Parathyroid adenoma (tissue), 2 donors: ENCODE measurements around the gene IL1RL2.

Source experiments
- H2AFZ ChIP-seq: fragments of 300-600 bp; sonication (generic); one replicate; pipeline ENCODE4 v1.7.0; 2017; ENCODE audit warnings: antibody characterized with exemption, mild to moderate bottlenecking
- H3K27ac ChIP-seq: fragments of 300-600 bp; sonication (generic); one replicate; pipeline ENCODE4 v1.7.0; 2017
- H3K27me3 ChIP-seq: fragments of 300-600 bp; sonication (generic); one replicate; pipeline ENCODE4 v1.7.0; 2017; ENCODE audit warnings: low read length; ENCODE audit not compliant: control insufficient read depth, insufficient read depth
- H3K36me3 ChIP-seq: fragments of 300-600 bp; sonication (generic); one replicate; pipeline ENCODE4 v1.7.0; 2017; ENCODE audit warnings: low read length; ENCODE audit not compliant: control insufficient read depth, insufficient read depth
- H3K4me1 ChIP-seq: fragments of 300-600 bp; sonication (generic); one replicate; pipeline ENCODE4 v1.7.0; 2017; ENCODE audit warnings: control low read depth
- H3K4me2 ChIP-seq: fragments of 300-600 bp; sonication (generic); one replicate; pipeline ENCODE4 v1.7.0; 2017; ENCODE audit warnings: low read length
- H3K4me3 ChIP-seq: fragments of 300-600 bp; sonication (generic); one replicate; pipeline ENCODE4 v1.7.0; 2017; ENCODE audit warnings: low read depth, low read length
- H3K79me2 ChIP-seq: fragments of 300-600 bp; sonication (generic); one replicate; pipeline ENCODE4 v1.7.0; 2017; ENCODE audit warnings: control low read depth
- H3K9ac ChIP-seq: fragments of 300-600 bp; sonication (generic); one replicate; pipeline ENCODE4 v1.7.0; 2017; ENCODE audit warnings: mild to moderate bottlenecking
- H3K9me3 ChIP-seq: fragments of 300-600 bp; sonication (generic); one replicate; pipeline ENCODE4 v1.7.0; 2017; ENCODE audit warnings: low read length; ENCODE audit not compliant: control insufficient read depth
- TF ChIP-seq, protein P1 (sequence below): fragments of 300-600 bp; sonication (generic); IDR thresholded peaks from one replicate; pipeline ENCODE4 v1.7.0; 2017; ENCODE audit warnings: antibody characterized with exemption, mild to moderate bottlenecking
- donor health status: primary hyperparathyroidism.

IL1RL2 gene

DNA sequence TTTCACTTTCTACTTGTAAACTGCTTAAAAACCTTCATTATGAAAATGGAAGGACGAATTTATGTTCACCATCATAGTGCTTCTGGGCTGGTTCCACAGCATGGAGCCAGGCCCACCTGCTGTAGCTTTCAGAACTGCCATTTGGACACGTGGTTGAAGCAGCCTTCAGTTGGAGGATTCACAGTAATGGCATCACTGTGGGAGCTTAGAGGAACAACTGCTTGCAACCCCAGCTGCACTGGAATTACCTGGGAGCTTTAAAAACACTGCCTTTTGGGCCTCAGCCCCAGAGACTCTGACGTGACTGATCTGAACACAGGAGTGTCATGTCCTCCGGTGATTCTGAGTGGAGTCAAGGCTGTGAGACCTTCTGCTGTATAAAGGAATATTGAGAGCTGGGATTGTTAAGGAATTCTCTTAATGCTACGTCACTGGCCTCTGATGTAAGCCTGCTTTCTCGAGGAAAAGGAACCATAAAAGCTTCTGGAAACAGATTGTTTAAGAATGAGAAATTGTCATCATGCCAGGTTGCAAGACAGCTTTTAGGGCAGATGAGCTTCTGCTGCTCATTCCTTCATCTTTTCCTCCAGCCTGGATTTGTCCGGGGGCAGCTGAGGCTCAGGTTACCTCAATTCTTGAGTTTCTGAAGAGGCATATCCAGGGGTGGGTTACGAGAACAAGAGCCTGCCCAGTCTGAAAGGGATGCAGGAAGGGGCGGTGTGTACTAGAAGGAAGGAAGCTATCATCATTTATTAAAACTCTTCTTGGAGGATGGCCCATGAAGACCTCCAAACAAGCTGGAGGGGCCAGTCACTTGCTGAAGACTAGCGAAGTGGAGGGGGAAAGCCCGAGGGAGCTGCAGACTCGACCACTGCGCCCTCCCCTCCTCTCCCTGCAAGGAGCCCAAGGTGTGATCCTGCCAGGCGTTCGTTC lies 45.5 kb upstream of the IL1RL2 start:
- H3K36me3 ChIP-seq: no peaks in the 10 kb centered on the region
- peak overlapping the region; percentile 90 for H2AFZ ChIP-seq
- no peak overlapping the region for H3K9ac ChIP-seq
- H3K4me1 ChIP-seq: peaks cover 37% of the 10 kb centered on the region
- peak overlapping the region; percentile 95 for H3K27ac ChIP-seq
- TF ChIP-seq, protein P1, sequence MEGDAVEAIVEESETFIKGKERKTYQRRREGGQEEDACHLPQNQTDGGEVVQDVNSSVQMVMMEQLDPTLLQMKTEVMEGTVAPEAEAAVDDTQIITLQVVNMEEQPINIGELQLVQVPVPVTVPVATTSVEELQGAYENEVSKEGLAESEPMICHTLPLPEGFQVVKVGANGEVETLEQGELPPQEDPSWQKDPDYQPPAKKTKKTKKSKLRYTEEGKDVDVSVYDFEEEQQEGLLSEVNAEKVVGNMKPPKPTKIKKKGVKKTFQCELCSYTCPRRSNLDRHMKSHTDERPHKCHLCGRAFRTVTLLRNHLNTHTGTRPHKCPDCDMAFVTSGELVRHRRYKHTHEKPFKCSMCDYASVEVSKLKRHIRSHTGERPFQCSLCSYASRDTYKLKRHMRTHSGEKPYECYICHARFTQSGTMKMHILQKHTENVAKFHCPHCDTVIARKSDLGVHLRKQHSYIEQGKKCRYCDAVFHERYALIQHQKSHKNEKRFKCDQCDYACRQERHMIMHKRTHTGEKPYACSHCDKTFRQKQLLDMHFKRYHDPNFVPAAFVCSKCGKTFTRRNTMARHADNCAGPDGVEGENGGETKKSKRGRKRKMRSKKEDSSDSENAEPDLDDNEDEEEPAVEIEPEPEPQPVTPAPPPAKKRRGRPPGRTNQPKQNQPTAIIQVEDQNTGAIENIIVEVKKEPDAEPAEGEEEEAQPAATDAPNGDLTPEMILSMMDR: no peak
- no peaks in the 10 kb centered on the region for H3K9me3 ChIP-seq
- H3K4me3 ChIP-seq: no peak overlapping the region
- peak overlapping the region; percentile 82 for H3K4me2 ChIP-seq
- no peaks in the 10 kb centered on the region for H3K27me3 ChIP-seq
- peaks cover 30% of the 10 kb centered on the region for H3K79me2 ChIP-seq

DNA sequence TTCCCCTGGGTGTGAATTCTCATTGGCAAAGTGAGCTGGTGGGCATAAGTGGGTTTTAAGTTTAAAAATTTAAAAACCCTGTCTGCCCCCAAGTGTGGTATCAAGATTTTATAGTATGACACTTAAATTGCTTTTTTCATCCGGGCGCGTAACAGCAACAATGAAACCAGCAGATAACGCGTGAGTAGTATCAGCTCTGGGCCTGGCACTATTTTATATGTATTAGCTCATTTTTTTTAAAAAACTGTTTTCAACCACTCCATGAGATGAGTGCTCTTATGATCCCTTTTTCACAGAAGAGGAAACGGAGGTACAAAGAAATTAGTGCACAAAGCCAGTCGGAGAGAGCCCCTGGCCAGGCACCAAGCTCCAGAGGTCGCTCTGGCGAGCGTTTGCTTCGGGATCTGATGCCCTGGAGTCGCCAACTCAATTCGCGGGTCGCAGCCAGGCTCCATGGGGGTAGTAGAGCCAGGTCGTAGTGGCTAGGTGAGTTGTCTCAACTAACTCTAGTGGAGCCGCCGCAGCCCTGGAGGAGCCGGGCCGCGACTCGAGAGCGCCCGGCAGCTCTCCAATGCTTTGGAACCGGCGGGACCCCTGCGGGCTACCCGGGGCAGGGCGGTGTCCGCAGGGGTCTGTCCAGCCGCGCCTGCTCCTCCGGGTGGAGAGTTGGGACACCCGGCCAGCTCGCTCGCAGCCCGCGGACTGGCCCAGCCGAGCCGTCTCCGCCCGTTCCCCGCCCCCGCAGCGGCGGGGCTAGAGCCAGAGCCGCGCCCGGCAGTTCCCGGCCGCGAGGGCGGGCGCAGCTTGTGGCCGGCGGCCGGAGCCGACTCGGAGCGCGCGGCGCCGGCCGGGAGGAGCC lies 44.6 kb upstream of the IL1RL2 start, which contains the start of gene IL1R1:
Gene IL1R1 (plus strand): TSS at position 777 of the 859 bp plus-strand sequence. CDS start 14,979 bp downstream, outside the sequence.
- H3K9me3 ChIP-seq: no peaks in the 10 kb centered on the region
- peak within 1 kb of the TSS; percentile 90 for H2AFZ ChIP-seq
- TF ChIP-seq, protein P1: peak; percentile 11
- peak within 1 kb of the TSS; percentile 96 for H3K27ac ChIP-seq
- H3K4me2 ChIP-seq: peak within 1 kb of the TSS; percentile 87
- H3K36me3 ChIP-seq: no peaks in the 10 kb centered on the region
- H3K27me3 ChIP-seq: no peaks in the 10 kb centered on the region
- peak within 1 kb of the TSS; percentile 90 for H3K4me3 ChIP-seq
- H3K9ac ChIP-seq: peak within 1 kb of the TSS; percentile 65
- H3K4me1 ChIP-seq: peaks cover 44% of the 10 kb centered on the region
- H3K79me2 ChIP-seq: peaks cover 39% of the 10 kb centered on the region

DNA sequence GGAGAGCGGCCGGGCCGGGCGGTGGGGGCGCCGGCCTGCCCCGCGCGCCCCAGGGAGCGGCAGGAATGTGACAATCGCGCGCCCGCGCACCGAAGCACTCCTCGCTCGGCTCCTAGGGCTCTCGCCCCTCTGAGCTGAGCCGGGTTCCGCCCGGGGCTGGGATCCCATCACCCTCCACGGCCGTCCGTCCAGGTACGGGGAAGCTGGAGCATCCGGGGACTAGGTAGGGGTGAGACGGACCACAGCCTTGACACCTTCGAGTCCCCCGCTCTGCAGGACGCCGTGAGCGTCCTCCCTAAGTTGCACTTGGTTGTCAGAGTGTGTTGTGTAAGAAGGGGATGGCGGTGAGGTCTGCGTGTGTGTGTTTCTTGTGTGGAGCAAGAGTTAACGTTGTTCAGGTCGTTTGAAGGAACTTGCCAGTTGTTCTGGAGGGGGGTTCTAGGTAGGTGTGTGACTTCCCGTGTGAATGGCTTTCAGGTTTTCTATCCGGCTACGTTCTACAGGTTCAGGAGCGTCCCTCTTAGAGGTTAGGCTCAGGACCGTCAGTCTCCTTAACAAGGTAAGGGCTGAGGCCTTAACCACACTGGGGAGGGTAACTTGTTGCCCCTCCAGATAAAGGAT lies 43.9 kb upstream of the IL1RL2 start:
- Histone ChIP-seq H3K4me1 (peaks cover 47% of the 10 kb centered on the region), H3K4me2 (peak overlapping the region; percentile 87), H3K9me3 (no peaks in the 10 kb centered on the region), H3K4me3 (peak overlapping the region; percentile 90), H3K36me3 (no peaks in the 10 kb centered on the region), H2AFZ (peak overlapping the region; percentile 80), H3K27ac (peak overlapping the region; percentile 96), H3K9ac (peak overlapping the region; percentile 62), H3K79me2 (peaks cover 47% of the 10 kb centered on the region), H3K27me3 (no peaks in the 10 kb centered on the region)
- TF ChIP-seq, protein P1: no peak

DNA sequence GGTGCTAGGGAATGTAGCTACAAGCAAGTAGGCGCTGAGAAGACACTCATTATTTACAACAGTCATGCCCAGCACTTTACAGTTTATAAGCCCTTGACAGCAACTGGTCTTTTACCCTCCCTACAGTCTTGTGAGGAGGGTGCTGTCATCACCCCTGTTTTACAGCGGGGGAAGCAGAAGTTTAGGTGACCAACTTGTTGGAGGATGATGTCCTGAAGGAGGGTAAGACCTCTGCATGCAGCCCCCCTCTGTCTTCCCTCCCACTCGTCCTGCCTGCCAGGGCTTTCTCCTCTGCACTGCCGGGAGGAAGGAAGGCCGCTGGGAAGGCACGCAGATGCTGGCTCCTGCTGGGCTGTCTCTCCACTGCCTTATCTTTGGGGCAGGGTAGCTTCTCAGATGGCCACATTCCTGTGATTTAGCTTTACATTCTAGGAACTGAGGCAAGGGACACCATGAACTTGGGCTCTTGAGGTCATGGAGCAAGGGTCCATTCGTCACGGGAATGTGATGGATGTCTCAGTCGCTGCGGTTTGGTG lies 43.3 kb upstream of the IL1RL2 start:
- H3K4me3 ChIP-seq: peak overlapping the region; percentile 90
- peak overlapping the region; percentile 80 for H2AFZ ChIP-seq
- H3K36me3 ChIP-seq: no peaks in the 10 kb centered on the region
- peak overlapping the region; percentile 96 for H3K27ac ChIP-seq
- peak overlapping the region; percentile 87 for H3K4me2 ChIP-seq
- H3K9me3 ChIP-seq: no peaks in the 10 kb centered on the region
- H3K79me2 ChIP-seq: peaks cover 53% of the 10 kb centered on the region
- peaks cover 53% of the 10 kb centered on the region for H3K4me1 ChIP-seq
- TF ChIP-seq, protein P1: no peak
- H3K27me3 ChIP-seq: no peaks in the 10 kb centered on the region
- H3K9ac ChIP-seq: no peak overlapping the region
